RWPE2 (cell line): Measurements from ENCODE around the gene SLC26A5.
A peak's percentile ranks its signal among the peaks of the same experiment; 100 is the strongest.

Source experiments
- ATAC-seq: fragments of 200-7000 bp; cut with Tn5 transposase; 3 replicates; pipeline ENCODE4 v1.9.1; 2021; ENCODE audit warnings: low read depth
- DNase-seq: peaks from one replicate; pipeline ENCODE4 v3.0.0-alpha.2; 2020; ENCODE audit warnings: low spot score
- H3K27ac ChIP-seq: fragments of 450-650 bp; 2 replicates; pipeline ENCODE4 v1.5.1; 2017; ENCODE audit warnings: mild to moderate bottlenecking; ENCODE audit not compliant: poor library complexity, severe bottlenecking
- H3K27me3 ChIP-seq: fragments of 250-450 bp; sonication (Bioruptor Pico); 2 replicates; pipeline ENCODE4 v1.5.1; 2021; ENCODE audit warnings: mild to moderate bottlenecking, moderate library complexity; ENCODE audit not compliant: insufficient read depth, poor library complexity, severe bottlenecking
- H3K36me3 ChIP-seq: fragments of 250-450 bp; sonication (Bioruptor Pico); 2 replicates; pipeline ENCODE4 v1.5.1; 2020; ENCODE audit warnings: low read depth, mild to moderate bottlenecking, moderate library complexity
- H3K4me1 ChIP-seq: fragments of 250-450 bp; sonication (Bioruptor Pico); 2 replicates; pipeline ENCODE4 v1.5.1; 2021; ENCODE audit warnings: mild to moderate bottlenecking, moderate library complexity; ENCODE audit not compliant: insufficient read depth, poor library complexity, severe bottlenecking
- H3K4me3 ChIP-seq: fragments of 250-450 bp; sonication (Bioruptor Pico); 2 replicates; pipeline ENCODE4 v1.5.1; 2021; ENCODE audit warnings: mild to moderate bottlenecking, moderate library complexity; ENCODE audit not compliant: severe bottlenecking
- H3K9me3 ChIP-seq: fragments of 250-450 bp; sonication (Bioruptor Pico); 2 replicates; pipeline ENCODE4 v1.5.1; 2021; ENCODE audit warnings: mild to moderate bottlenecking, moderate library complexity; ENCODE audit not compliant: severe bottlenecking
- CTCF ChIP-seq: fragments of 450-650 bp; IDR thresholded peaks from one replicate; pipeline ENCODE4 v1.5.1; 2017; ENCODE audit warnings: mild to moderate bottlenecking, moderate library complexity; ENCODE audit not compliant: poor library complexity, severe bottlenecking

The SLC26A5 gene

GRCh38 chr7:103347507-103348267 is 98.3 kb downstream of the SLC26A5 start, which contains the start of gene PSMC2:
PSMC2 (plus strand) TSS chr7:103347643; CDS start chr7:103347712, 69 bp downstream.
- DNase-seq (no peak), ATAC-seq (peak; percentile 76)
- H3K9me3 ChIP-seq, result peaks cover 2% of the 10 kb centered on the region
- H3K4me1 ChIP-seq, result peaks cover 30% of the 10 kb centered on the region
- H3K4me3 ChIP-seq, result peak within 1 kb of the TSS; percentile 62
- H3K36me3 ChIP-seq, result peaks cover 33% of the 10 kb centered on the region
- H3K27me3 ChIP-seq, result no peaks in the 10 kb centered on the region
- no peak for TF ChIP-seq CTCF
- H3K27ac ChIP-seq, result peak within 1 kb of the TSS; percentile 57

DNA sequence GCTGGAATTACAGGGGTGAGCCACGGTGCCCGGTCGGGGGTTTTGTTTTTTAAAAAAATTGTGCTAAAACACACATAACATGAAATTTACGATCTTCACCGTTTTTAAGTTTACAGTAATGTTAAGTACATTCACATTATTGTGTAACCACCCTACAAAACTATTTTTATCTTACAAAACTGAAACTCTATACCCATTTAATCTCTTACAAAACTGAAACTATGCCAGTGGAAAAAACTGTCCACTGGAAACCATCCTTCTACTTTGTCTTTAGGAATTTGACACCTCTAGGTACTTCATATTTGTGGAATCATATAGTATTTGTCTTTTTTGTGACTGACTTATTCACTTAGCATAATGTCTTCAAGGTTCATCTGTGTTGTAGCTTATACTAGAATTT is 99.6 kb downstream of the SLC26A5 start:
- DNase-seq (no peak), ATAC-seq (no peak)
- no peak overlapping the region for H3K27ac ChIP-seq
- TF ChIP-seq CTCF, result no peak
- no peak overlapping the region for H3K4me3 ChIP-seq
- H3K4me1 ChIP-seq, result peaks cover 30% of the 10 kb centered on the region
- H3K9me3 ChIP-seq, result peaks cover 2% of the 10 kb centered on the region
- H3K27me3 ChIP-seq, result no peaks in the 10 kb centered on the region
- peaks cover 37% of the 10 kb centered on the region for H3K36me3 ChIP-seq

DNA sequence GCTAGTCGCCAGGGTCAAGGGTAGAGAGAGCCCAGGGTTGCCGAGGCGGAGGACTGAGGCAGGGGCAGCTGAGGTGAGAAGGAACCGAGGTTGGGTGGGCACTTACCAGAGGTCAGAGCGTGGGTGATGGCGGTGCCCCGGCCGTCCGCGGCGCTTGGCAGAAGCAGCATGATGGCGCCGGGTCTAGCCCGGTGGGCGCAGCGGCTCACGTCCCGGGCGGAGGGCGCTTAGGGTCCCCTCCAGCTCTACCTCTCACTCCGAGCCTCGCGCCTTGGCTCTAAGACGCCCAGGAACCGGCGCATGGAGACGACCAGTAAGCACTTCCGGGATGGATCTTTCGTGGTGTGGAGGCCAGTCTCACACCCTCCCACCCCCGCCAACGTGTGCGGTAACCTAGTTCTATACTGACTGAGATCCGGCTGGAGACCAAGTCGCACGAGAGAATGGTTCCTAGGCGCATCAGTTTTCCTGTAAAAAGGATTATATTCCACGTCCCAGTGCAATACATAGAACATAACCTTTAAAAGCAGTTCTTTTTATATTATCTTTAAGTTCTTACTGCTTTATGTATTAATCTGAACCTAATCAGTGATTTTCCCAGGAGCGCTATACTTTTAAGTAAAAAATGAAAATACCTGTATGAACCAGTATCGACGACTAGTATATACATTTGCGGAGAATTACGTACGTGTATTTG is 101.4 kb downstream of the SLC26A5 start, which contains the start of gene DNAJC2:
Gene DNAJC2, minus strand, starts transcription at position 315 of the 697 bp plus-strand sequence. Its CDS starts 145 bp downstream, at position 170.
- DNase-seq (peak; percentile 86), ATAC-seq (peak; percentile 87)
- H3K9me3 ChIP-seq, result peaks cover 2% of the 10 kb centered on the region
- peak within 1 kb of the TSS; percentile 76 for H3K4me3 ChIP-seq
- peaks cover 23% of the 10 kb centered on the region for H3K4me1 ChIP-seq
- peak within 1 kb of the TSS; percentile 61 for H3K27ac ChIP-seq
- no peak for TF ChIP-seq CTCF
- H3K36me3 ChIP-seq, result peaks cover 40% of the 10 kb centered on the region
- H3K27me3 ChIP-seq, result no peaks in the 10 kb centered on the region

DNA sequence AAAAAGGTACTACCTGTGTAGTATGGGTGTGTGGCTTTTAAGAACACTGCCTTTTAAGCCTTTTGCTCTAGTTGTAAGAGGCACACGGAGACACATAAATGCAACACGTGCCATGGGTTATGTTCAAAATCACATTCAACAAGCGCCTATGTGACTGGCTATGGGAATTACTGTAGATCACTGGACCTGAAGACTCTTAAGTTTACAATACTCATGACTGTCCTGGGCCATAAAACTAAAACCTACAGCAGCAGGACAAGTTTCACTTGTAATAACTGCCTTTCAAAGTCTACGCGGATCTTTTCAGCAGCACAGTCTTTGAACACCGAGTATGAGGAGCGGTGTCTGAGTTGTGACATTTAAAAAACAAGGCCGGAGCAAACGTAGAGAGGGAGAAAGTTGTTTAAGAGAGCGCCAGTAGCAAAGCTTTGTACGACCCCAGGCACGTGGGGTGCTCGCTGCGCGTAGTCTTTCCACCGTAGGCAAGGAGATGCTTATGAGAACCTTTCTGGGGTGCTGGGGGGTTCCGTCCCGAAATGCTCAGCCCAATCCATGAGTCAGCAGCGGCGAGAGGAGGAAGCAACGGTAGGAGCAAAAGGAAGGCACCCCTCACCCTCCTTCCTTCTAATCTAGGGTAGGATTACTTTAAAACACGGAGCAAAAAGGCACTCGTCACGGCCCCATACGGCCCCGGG is 102.1 kb downstream of the SLC26A5 start:
- Histone ChIP-seq H3K4me1 (peaks cover 18% of the 10 kb centered on the region), H3K4me3 (peak overlapping the region; percentile 76), H3K27ac (peak overlapping the region; percentile 61), H3K27me3 (no peaks in the 10 kb centered on the region), H3K9me3 (peaks cover 2% of the 10 kb centered on the region), H3K36me3 (peaks cover 44% of the 10 kb centered on the region)
- ATAC-seq, result peak; percentile 34
- no peak for DNase-seq
- no peak for TF ChIP-seq CTCF
